Prostate gland (tissue), 2 donors: Measurements from ENCODE around the gene MAGEA8. TPM values are rescaled to one million over a fixed set of nuclear protein-coding genes. Genes with fewer than 3 reads are reported as not detected.
"Not testable (repeated sequence)": the region's sequence is repeated elsewhere in the genome, so short reads cannot be mapped to it uniquely, and the experiment has no call there.

Experiments
- DNase-seq: peaks from one replicate; pipeline ENCODE4 v3.0.0-alpha.2; 2019; ENCODE audit warnings: low spot score
- H3K27ac ChIP-seq, 2 donors: fragments of 200-600 bp; sonication (generic); 2 replicates each; pipeline ENCODE4 v1.5.1; 2017 to 2019
- H3K27me3 ChIP-seq: fragments of 200-600 bp; sonication (generic); replicated peaks from 2 replicates; pipeline ENCODE4 v1.5.1; 2019; ENCODE audit not compliant: insufficient read depth
- H3K36me3 ChIP-seq, 2 donors: fragments of 200-600 bp; sonication (generic); 1 replicate in 1 of 2; 2 replicates in 1 of 2; pipeline versions ENCODE4 v1.5.1 to v1.8.1; 2017 to 2019
- H3K4me1 ChIP-seq: fragments of 200-600 bp; sonication (generic); replicated peaks from 2 replicates; pipeline ENCODE4 v1.5.1; 2019
- H3K4me3 ChIP-seq, 2 donors: fragments of 200-600 bp; sonication (generic); 2 replicates each; pipeline ENCODE4 v1.5.1; 2017 to 2019
- H3K9me3 ChIP-seq: fragments of 200-600 bp; sonication (generic); 2 replicates; pipeline ENCODE4 v1.5.1; 2017
- POLR2A ChIP-seq: fragments of 450-650 bp; IDR thresholded peaks from one replicate; pipeline ENCODE4 v1.6.1; 2016; ENCODE audit warnings: antibody characterized with exemption, mild to moderate bottlenecking
- POLR2AphosphoS5 ChIP-seq: sonication (generic); formaldehyde crosslinking; IDR thresholded peaks from one replicate; pipeline ENCODE4 v1.6.1; 2017; ENCODE audit warnings: antibody characterized with exemption
- WGBS: methylation state at CpG from one replicate; pipeline ENCODE4 v1.1.5; 2018; 5-methylcytosine and 5-hydroxymethylcytosine counted together
- intact Hi-C: fragments of 100-400 bp; cut with DNase I; formaldehyde crosslinking; loops from one replicate; pipeline ENCODE4 v1.14.2; 2022
- total RNA-seq, 2 donors: library from RNA; depleted of rRNA; stranded (reverse); fragments of >200 nt; gene quantifications; one replicate each; pipeline ENCODE4 v1.1.0, GENCODE V29; 2016
- TF ChIP-seq, protein P1 (sequence below), 4 experiments: fragments of 200-600 bp in 2 of 4; fragments of 450-650 bp in 2 of 4; sonication (generic) in 2 of 4; IDR thresholded peaks; 1 replicate in 3 of 4; 2 replicates in 1 of 4; pipeline ENCODE4 v1.5.1; 2016 to 2019; ENCODE audit warnings: antibody characterized with exemption in 4 of 4, mild to moderate bottlenecking in 2 of 4, moderate library complexity in 2 of 4

The MAGEA8 gene
- total RNA-seq, 2 donors from 2014 or later: 1.0 TPM; not detected in 1

DNA sequence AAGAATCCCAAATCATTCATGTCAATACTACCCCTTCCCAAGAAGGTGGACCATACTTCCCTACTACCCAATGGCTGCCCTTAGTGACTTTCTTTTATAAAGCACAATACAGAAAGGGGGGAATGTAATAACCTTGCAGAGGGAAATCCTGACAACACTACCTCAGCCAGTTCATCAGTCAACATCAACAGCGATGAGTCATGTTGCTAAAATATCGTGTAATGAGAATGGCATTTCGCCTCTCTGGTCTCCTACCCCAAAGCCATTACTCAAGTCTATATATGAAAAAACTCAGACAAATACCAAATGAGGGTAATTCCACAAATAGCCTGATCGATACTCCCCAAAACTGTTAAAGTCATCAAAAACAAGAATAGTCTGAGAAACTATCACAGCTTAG is 3.3 kb upstream of the MAGEA8 start:
- WGBS: 72% methylated on average over 4 of the region's 4 CpGs
- DNase-seq: no peak
- no peak overlapping the region for H3K27ac ChIP-seq
- H3K27me3 ChIP-seq: no peaks in the 10 kb centered on the region
- no peak overlapping the region for H3K4me3 ChIP-seq
- intact Hi-C loops: no loop called here
- H3K4me1 ChIP-seq: no peaks in the 10 kb centered on the region
- H3K9me3 ChIP-seq: no peaks in the 10 kb centered on the region
- TF ChIP-seq, protein P1, sequence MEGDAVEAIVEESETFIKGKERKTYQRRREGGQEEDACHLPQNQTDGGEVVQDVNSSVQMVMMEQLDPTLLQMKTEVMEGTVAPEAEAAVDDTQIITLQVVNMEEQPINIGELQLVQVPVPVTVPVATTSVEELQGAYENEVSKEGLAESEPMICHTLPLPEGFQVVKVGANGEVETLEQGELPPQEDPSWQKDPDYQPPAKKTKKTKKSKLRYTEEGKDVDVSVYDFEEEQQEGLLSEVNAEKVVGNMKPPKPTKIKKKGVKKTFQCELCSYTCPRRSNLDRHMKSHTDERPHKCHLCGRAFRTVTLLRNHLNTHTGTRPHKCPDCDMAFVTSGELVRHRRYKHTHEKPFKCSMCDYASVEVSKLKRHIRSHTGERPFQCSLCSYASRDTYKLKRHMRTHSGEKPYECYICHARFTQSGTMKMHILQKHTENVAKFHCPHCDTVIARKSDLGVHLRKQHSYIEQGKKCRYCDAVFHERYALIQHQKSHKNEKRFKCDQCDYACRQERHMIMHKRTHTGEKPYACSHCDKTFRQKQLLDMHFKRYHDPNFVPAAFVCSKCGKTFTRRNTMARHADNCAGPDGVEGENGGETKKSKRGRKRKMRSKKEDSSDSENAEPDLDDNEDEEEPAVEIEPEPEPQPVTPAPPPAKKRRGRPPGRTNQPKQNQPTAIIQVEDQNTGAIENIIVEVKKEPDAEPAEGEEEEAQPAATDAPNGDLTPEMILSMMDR (IDR thresholded peaks at IDR 0.05): no peak
- TF ChIP-seq POLR2A: no peak
- TF ChIP-seq POLR2AphosphoS5: no peak
- H3K36me3 ChIP-seq: no peaks in the 10 kb centered on the region

DNA sequence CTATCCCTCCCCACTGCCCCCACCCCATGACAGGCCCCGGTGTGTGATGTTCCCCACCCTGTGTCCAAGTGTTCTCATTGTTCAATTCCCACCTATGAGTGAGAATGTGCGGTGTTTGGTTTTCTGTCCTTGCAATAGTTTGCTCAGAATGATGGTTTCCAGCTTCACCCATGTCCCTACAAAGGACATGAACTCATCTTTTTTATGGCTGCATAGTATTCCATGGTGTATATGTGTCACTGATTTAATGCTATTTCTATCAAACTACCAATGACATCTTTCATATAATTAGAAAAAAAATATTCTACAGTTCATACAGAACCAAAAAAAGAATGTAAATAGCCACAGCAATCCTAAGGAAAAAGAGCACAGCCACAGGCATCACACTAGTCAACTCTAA is 9.8 kb downstream of the MAGEA8 start:
- 93% methylated on average over 2 of the region's 2 CpGs for WGBS
- intact Hi-C loops: not testable (repeated sequence)

DNA sequence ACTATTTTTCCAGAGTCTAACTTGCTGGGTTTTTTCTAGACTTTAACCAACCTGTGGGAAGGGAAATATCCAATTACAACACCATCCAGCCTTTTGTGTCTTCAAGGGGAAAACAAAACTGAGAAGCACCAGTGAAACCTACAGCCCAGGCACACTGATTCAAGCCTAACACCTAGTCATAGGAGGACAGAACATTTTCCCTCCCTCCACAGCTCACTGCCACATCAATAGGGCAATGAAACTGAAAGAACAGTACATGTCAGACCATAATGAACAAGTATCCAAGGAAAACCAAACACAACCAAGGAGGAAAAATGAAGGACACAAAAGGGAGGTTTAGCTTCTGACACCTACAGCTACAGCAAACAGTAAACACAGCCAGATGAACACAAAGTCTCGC is 17.6 kb downstream of the MAGEA8 start:
- no peaks in the 10 kb centered on the region for H3K4me1 ChIP-seq
- WGBS: 89% methylated on average over 1 of the region's 1 CpG
- no peaks in the 10 kb centered on the region for H3K27me3 ChIP-seq
- DNase-seq: no peak
- H3K4me3 ChIP-seq: no peak overlapping the region
- no peaks in the 10 kb centered on the region for H3K9me3 ChIP-seq
- H3K27ac ChIP-seq: no peak overlapping the region
- intact Hi-C loops: no loop called here
- TF ChIP-seq POLR2AphosphoS5: no peak
- TF ChIP-seq POLR2A: no peak
- TF ChIP-seq, protein P1 (IDR thresholded peaks at IDR 0.05): no peak
- H3K36me3 ChIP-seq: no peaks in the 10 kb centered on the region

More for the DNA sequence above, 9.8 kb downstream of the MAGEA8 start:
- H3K4me3 ChIP-seq, H3K9me3 ChIP-seq, DNase-seq, H3K36me3 ChIP-seq, H3K27me3 ChIP-seq, H3K4me1 ChIP-seq, H3K27ac ChIP-seq: not testable (repeated sequence)

DNA sequence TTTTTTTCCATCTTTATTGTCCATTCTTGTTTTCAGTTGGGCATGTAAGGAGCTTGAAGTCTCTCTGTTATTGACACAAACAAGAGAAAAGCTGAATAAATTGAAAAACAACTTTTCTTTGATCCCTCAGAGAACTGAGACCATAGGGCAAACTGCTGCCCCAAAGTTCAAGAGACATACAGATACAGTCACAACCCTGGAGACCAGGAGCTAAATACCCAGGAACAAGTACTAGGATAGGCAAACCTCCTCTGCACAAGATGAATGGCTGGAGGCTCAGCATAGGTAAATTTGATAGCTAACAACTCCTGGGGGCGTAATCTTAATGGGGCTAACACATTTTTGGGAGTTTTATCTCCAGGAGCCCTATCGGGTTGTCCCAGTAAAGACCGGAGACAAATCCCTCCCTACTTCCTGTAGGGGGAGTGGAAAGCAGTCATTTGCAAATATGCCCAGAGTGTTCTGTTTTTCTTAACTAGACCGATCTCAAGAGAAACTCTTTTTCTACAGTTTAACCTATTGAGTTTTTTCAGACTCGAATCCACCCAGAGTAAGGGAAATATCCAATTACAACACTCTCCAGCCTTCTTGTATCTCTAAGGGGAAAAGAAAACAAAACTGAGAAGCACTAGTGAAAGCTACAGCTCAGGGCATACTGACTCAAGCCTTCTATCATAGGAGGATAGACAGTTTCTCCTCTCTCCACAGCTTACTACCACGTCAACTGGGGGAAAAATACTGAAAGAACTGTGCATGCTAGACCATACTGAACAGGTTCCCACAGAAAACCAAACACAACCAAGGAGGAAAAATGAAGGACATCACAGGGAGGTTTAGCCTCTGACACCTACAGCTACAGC is 23.1 kb downstream of the MAGEA8 start:
- DNase-seq: no peak
- H3K9me3 ChIP-seq: no peaks in the 10 kb centered on the region
- H3K4me1 ChIP-seq: no peaks in the 10 kb centered on the region
- TF ChIP-seq POLR2A: no peak
- no peak for TF ChIP-seq POLR2AphosphoS5
- TF ChIP-seq, protein P1 (IDR thresholded peaks at IDR 0.05): no peak
- WGBS: 38% methylated on average over 6 of the region's 6 CpGs
- no peaks in the 10 kb centered on the region for H3K27me3 ChIP-seq
- H3K4me3 ChIP-seq: no peak overlapping the region
- H3K27ac ChIP-seq: no peak overlapping the region
- intact Hi-C loops: no loop called here
- no peaks in the 10 kb centered on the region for H3K36me3 ChIP-seq

DNA sequence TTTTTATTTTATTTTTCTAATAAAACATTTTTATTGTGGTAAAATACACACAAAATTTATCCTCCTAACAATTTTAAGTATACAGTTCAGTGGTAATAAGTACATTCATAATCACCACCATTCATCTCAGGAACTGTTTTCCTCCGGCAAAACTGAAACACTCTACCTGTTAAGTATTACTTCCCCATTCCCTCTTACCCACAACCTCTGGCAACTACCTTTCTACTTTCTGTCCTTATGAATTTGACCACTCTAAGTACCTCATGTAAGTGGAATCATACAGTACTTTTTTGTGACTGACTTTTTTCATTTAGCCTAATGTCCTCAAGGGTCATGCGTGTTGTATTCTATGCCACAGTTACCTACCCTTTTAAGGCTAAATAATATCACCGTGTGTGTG is 27.3 kb downstream of the MAGEA8 start:
- Histone ChIP-seq H3K4me1 (no peaks in the 10 kb centered on the region), H3K4me3 (no peak overlapping the region), H3K9me3 (no peaks in the 10 kb centered on the region), H3K36me3 (no peaks in the 10 kb centered on the region), H3K27ac (no peak overlapping the region), H3K27me3 (no peaks in the 10 kb centered on the region)
- intact Hi-C loops: no loop called here
- TF ChIP-seq, protein P1 (IDR thresholded peaks at IDR 0.05): no peak
- TF ChIP-seq POLR2A (no peak), POLR2AphosphoS5 (no peak)
- WGBS: 92% methylated on average over 3 of the region's 3 CpGs
- DNase-seq: no peak
